ENCODE measurements around the gene ADGRG7.

The ADGRG7 gene

DNA sequence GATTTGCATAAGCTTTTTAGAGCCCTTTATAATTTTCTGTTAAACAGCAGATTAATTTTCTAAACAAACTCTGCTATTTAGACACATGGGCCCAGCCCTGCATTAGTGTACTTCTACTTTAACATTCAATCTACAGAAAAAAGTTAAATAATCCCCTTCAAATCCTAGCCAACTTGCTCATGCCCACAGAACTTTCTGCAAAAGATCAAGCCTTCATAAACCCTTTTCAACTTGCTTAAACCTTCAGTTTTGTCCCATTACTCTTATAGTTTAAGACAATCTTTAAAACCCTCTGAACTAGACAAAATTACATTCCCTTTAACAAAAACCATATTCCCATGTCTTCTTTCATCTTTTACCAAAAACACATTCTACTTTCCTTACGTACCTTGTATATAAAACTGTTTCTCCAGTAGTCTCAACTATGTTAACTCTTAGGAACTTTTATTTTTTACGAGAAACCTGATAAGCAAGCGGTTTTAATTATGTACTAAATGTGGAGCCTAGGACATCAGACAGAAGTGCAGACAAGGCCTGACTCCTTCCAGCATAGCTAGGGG, 25.2 kb upstream of the ADGRG7 start:
- TF ChIP-seq, protein P1, sequence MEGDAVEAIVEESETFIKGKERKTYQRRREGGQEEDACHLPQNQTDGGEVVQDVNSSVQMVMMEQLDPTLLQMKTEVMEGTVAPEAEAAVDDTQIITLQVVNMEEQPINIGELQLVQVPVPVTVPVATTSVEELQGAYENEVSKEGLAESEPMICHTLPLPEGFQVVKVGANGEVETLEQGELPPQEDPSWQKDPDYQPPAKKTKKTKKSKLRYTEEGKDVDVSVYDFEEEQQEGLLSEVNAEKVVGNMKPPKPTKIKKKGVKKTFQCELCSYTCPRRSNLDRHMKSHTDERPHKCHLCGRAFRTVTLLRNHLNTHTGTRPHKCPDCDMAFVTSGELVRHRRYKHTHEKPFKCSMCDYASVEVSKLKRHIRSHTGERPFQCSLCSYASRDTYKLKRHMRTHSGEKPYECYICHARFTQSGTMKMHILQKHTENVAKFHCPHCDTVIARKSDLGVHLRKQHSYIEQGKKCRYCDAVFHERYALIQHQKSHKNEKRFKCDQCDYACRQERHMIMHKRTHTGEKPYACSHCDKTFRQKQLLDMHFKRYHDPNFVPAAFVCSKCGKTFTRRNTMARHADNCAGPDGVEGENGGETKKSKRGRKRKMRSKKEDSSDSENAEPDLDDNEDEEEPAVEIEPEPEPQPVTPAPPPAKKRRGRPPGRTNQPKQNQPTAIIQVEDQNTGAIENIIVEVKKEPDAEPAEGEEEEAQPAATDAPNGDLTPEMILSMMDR (conservative IDR thresholded peaks at IDR 0.05; ENCODE audit: low read length), result no peak
- no peak for DNase-seq (ENCODE audit: low read depth)
- H3K4me3 ChIP-seq (ENCODE audit: low read length), result no peak overlapping the region

DNA sequence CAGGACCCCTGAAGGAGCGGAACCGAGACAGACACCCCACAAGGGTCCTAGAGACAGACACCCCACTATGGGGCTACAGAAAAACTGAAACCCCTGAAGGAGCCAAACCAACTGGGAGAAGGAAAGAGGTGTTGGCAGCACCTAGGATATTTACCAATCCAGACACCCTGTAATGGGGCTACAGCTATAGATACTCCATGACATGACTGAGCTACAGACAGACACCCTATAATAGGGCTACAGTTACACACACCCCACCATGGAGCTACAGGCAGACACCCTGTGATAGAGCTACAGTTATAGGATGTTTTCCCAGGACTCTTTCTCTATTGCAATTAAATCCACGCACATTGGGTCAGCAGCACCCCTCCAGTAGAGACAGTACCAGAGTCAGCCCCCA, 22.6 kb upstream of the ADGRG7 start:
- DNase-seq (ENCODE audit: low read depth), result no peak
- no peak overlapping the region for H3K4me3 ChIP-seq (ENCODE audit: low read length)
- TF ChIP-seq, protein P1 (conservative IDR thresholded peaks at IDR 0.05; ENCODE audit: low read length), result no peak

- TF ChIP-seq, protein P1 (conservative IDR thresholded peaks at IDR 0.05; ENCODE audit: low read length), result no peak
These were observed 21.1 kb upstream of the ADGRG7 start for GRCh38 chr3:100588251-100588650.

GRCh38 chr3:100590114-100590839, 19.1 kb upstream of the ADGRG7 start:
- H3K4me3 ChIP-seq (ENCODE audit: low read length), result peak overlapping the region; percentile 19; the same call in 1 of the 2 replicates
- TF ChIP-seq, protein P1 (conservative IDR thresholded peaks at IDR 0.05; ENCODE audit: low read length), result peak; percentile 93
- DNase-seq (ENCODE audit: low read depth), result peak; percentile 67

More at GRCh38 chr3:100588251-100588650, 21.1 kb upstream of the ADGRG7 start:
- DNase-seq (ENCODE audit: low read depth), result no peak
- H3K4me3 ChIP-seq (ENCODE audit: low read length), result no peak overlapping the region

GRCh38 chr3:100590840-100591147, 18.6 kb upstream of the ADGRG7 start:
- H3K4me3 ChIP-seq (ENCODE audit: low read length), result no peak overlapping the region
- DNase-seq (ENCODE audit: low read depth), result no peak
- TF ChIP-seq, protein P1 (conservative IDR thresholded peaks at IDR 0.05; ENCODE audit: low read length), result no peak

- TF ChIP-seq, protein P1 (conservative IDR thresholded peaks at IDR 0.05; ENCODE audit: low read length), result no peak
- H3K4me3 ChIP-seq (ENCODE audit: low read length), result no peak overlapping the region
- no peak for DNase-seq (ENCODE audit: low read depth)
These were observed 18.0 kb upstream of the ADGRG7 start for GRCh38 chr3:100591411-100591810.
